ENCODE data around the gene REXO5.
"Not testable (repeated sequence)": the region's sequence is repeated elsewhere in the genome, so short reads cannot be mapped to it uniquely, and the experiment has no call there.

Gene REXO5

GRCh38 chr16:20803192-20803560 is 3.2 kb upstream of the REXO5 start:
- no peak for DNase-seq (ENCODE audit: low read depth)

GRCh38 chr16:20803561-20804214 is 2.6 kb upstream of the REXO5 start:
- no peak for DNase-seq (ENCODE audit: low read depth)

GRCh38 chr16:20805684-20806167 is 601 bp upstream of the REXO5 start:
- DNase-seq (ENCODE audit: low read depth): not testable (repeated sequence)

GRCh38 chr16:20807862-20808261 is 1.5 kb downstream of the REXO5 start:
- DNase-seq (ENCODE audit: low read depth): no peak

GRCh38 chr16:20811889-20812439 is 5.6 kb downstream of the REXO5 start:
- no peak for DNase-seq (ENCODE audit: low read depth)

GRCh38 chr16:20812510-20812909 is 6.2 kb downstream of the REXO5 start:
- no peak for DNase-seq (ENCODE audit: low read depth)

GRCh38 chr16:20814784-20815183 is 8.5 kb downstream of the REXO5 start:
- DNase-seq (ENCODE audit: low read depth): no peak

- DNase-seq (ENCODE audit: low read depth): no peak
Measured at GRCh38 chr16:20818929-20819585, 12.7 kb downstream of the REXO5 start.

- no peak for DNase-seq (ENCODE audit: low read depth)
Measured at GRCh38 chr16:20821682-20822081, 15.4 kb downstream of the REXO5 start.

- no peak for DNase-seq (ENCODE audit: low read depth)
Measured at GRCh38 chr16:20822521-20823325, 16.4 kb downstream of the REXO5 start.

GRCh38 chr16:20826039-20826566 is 19.8 kb downstream of the REXO5 start:
- DNase-seq (ENCODE audit: low read depth): no peak

GRCh38 chr16:20829536-20829935 is 23.2 kb downstream of the REXO5 start:
- DNase-seq (ENCODE audit: low read depth): no peak

- no peak for DNase-seq (ENCODE audit: low read depth)
Measured at GRCh38 chr16:20830372-20830771, 24.0 kb downstream of the REXO5 start.

GRCh38 chr16:20833086-20833485 is 26.8 kb downstream of the REXO5 start:
- no peak for DNase-seq (ENCODE audit: low read depth)

- no peak for DNase-seq (ENCODE audit: low read depth)
Measured at GRCh38 chr16:20838240-20838639, 31.9 kb downstream of the REXO5 start.

- no peak for DNase-seq (ENCODE audit: low read depth)
Measured at GRCh38 chr16:20839504-20839903, 33.2 kb downstream of the REXO5 start.

GRCh38 chr16:20844054-20844453 is 37.7 kb downstream of the REXO5 start:
- no peak for DNase-seq (ENCODE audit: low read depth)

GRCh38 chr16:20844588-20844987 is 38.3 kb downstream of the REXO5 start:
- no peak for DNase-seq (ENCODE audit: low read depth)

- no peak for DNase-seq (ENCODE audit: low read depth)
Measured at GRCh38 chr16:20846030-20846429, 39.7 kb downstream of the REXO5 start.

GRCh38 chr16:20846551-20846950 is 40.2 kb downstream of the REXO5 start:
- no peak for DNase-seq (ENCODE audit: low read depth)

- DNase-seq (ENCODE audit: low read depth): no peak
Measured at GRCh38 chr16:20847550-20847949, 41.2 kb downstream of the REXO5 start.

GRCh38 chr16:20849589-20850390 is 43.5 kb downstream of the REXO5 start:
- DNase-seq (ENCODE audit: low read depth): peak; percentile 55
